Suprapubic skin (tissue), 4 donors: ENCODE results near the gene RCOR2. TPM values are rescaled to one million over a fixed set of nuclear protein-coding genes. Genes with fewer than 3 reads are reported as not detected.

Experiments used
- DNase-seq, 2 donors: peaks; one replicate each; pipeline ENCODE4 v3.0.0-alpha.2; 2019; ENCODE audit warnings: low spot score in 2 of 2
- H3K27ac ChIP-seq: fragments of 200-600 bp; sonication (generic); one replicate; pipeline ENCODE4 v1.5.1; 2019
- H3K27me3 ChIP-seq: fragments of 200-600 bp; sonication (generic); one replicate; pipeline ENCODE4 v1.5.1; 2019
- H3K36me3 ChIP-seq: fragments of 200-600 bp; sonication (generic); one replicate; pipeline ENCODE4 v1.5.1; 2019
- H3K4me1 ChIP-seq: fragments of 200-600 bp; sonication (generic); one replicate; pipeline ENCODE4 v1.5.1; 2019
- H3K4me3 ChIP-seq: fragments of 200-600 bp; sonication (generic); one replicate; pipeline ENCODE4 v1.5.1; 2019; ENCODE audit warnings: mild to moderate bottlenecking
- H3K9me3 ChIP-seq: fragments of 200-600 bp; sonication (generic); one replicate; pipeline ENCODE4 v1.5.1; 2019
- EP300 ChIP-seq: sonication (generic); formaldehyde crosslinking; IDR thresholded peaks from one replicate; pipeline ENCODE4 v1.6.1; 2017; ENCODE audit warnings: antibody characterized with exemption
- POLR2A ChIP-seq, 2 donors: fragments of 450-650 bp; IDR thresholded peaks; one replicate each; pipeline ENCODE4 v1.6.1; 2017; ENCODE audit warnings: antibody characterized with exemption in 2 of 2, mild to moderate bottlenecking in 2 of 2, moderate library complexity in 2 of 2
- POLR2AphosphoS5 ChIP-seq, 3 donors: sonication (generic); formaldehyde crosslinking; IDR thresholded peaks; one replicate each; pipeline ENCODE4 v1.6.1; 2017; ENCODE audit warnings: antibody characterized with exemption in 3 of 3
- WGBS: methylation state at CpG from one replicate; pipeline ENCODE4 v1.1.5; 2018; 5-methylcytosine and 5-hydroxymethylcytosine counted together
- total RNA-seq, 4 donors: library from RNA; depleted of rRNA; stranded (reverse); fragments of >200 nt; gene quantifications; one replicate each; pipeline ENCODE4 v1.1.0, GENCODE V29; 2016
- TF ChIP-seq, protein P1 (sequence below), 2 donors: fragments of 200-600 bp in 1 of 2; fragments of 450-650 bp in 1 of 2; sonication (generic) in 1 of 2; IDR thresholded peaks; one replicate each; pipeline ENCODE4 v1.5.1; 2016 to 2019; ENCODE audit warnings: antibody characterized with exemption in 2 of 2, mild to moderate bottlenecking in 1 of 2, moderate library complexity in 1 of 2

RCOR2 gene
- total RNA-seq, 4 donors from 2014 or later = 0.21 to 0.34 TPM; not detected in 2

DNA sequence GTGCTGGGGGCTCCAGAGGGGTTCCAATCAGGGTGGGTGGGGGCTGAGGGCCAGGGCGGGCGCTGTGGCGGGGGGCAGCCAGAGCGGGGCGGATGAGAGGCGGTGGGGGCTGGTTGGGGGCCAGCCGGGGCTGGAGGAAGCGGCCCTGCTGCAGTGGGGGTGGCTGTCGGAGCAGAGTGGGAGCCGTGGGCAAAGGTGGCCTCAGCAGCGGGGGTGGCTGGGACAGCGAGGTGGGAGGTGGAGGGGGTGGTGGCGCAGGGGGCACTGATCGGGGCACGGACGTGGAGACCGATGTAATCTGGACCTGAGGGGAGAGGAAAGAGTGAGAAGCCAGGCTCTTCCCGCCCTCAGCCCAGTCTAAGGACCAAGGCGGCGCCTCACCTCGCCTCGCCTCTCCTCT is 5.1 kb downstream of the RCOR2 start:
- Histone ChIP-seq H3K27ac (no peak overlapping the region), H3K27me3 (no peaks in the 10 kb centered on the region), H3K36me3 (peaks cover 40% of the 10 kb centered on the region), H3K9me3 (no peaks in the 10 kb centered on the region), H3K4me1 (peaks cover 33% of the 10 kb centered on the region), H3K4me3 (no peak overlapping the region)
- WGBS = 85% methylated on average over 12 of the region's 22 CpGs
- DNase-seq = no peak
- TF ChIP-seq, protein P1, sequence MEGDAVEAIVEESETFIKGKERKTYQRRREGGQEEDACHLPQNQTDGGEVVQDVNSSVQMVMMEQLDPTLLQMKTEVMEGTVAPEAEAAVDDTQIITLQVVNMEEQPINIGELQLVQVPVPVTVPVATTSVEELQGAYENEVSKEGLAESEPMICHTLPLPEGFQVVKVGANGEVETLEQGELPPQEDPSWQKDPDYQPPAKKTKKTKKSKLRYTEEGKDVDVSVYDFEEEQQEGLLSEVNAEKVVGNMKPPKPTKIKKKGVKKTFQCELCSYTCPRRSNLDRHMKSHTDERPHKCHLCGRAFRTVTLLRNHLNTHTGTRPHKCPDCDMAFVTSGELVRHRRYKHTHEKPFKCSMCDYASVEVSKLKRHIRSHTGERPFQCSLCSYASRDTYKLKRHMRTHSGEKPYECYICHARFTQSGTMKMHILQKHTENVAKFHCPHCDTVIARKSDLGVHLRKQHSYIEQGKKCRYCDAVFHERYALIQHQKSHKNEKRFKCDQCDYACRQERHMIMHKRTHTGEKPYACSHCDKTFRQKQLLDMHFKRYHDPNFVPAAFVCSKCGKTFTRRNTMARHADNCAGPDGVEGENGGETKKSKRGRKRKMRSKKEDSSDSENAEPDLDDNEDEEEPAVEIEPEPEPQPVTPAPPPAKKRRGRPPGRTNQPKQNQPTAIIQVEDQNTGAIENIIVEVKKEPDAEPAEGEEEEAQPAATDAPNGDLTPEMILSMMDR (IDR thresholded peaks at IDR 0.05) = no peak
- no peak for TF ChIP-seq POLR2AphosphoS5 (IDR thresholded peaks at IDR 0.05)
- no peak for TF ChIP-seq POLR2A (IDR thresholded peaks at IDR 0.05)
- no peak for TF ChIP-seq EP300

DNA sequence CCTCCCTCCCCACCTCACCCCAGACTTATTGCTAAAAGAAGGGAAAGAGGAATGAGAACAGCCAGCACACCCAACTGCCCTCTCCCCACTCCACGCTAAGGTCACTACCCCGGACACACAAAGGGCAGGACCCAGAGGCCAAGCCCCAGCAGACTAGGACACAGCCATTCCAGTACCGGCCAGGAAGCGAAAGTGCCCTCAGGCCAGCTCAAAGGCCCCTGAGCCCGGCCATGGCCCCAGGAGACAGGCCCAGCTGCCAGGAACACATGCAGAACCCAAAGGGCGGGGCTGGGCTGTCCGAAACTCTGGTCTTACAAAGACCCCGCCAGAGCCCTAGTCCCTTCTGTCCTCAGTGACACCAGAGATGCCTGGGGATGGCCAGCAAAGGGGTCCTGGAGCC is 5.5 kb downstream of the RCOR2 start:
- H3K27me3 ChIP-seq = no peaks in the 10 kb centered on the region
- TF ChIP-seq, protein P1 (IDR thresholded peaks at IDR 0.05) = no peak
- TF ChIP-seq EP300 (no peak), POLR2AphosphoS5 (IDR thresholded peaks at IDR 0.05) (no peak), POLR2A (IDR thresholded peaks at IDR 0.05) (no peak)
- 57% methylated on average over 4 of the region's 8 CpGs for whole genome bisulfite sequencing
- no peak for DNase-seq
- peaks cover 45% of the 10 kb centered on the region for H3K36me3 ChIP-seq
- H3K9me3 ChIP-seq = no peaks in the 10 kb centered on the region
- H3K4me1 ChIP-seq = peaks cover 30% of the 10 kb centered on the region
- H3K27ac ChIP-seq = no peak overlapping the region
- no peak overlapping the region for H3K4me3 ChIP-seq

DNA sequence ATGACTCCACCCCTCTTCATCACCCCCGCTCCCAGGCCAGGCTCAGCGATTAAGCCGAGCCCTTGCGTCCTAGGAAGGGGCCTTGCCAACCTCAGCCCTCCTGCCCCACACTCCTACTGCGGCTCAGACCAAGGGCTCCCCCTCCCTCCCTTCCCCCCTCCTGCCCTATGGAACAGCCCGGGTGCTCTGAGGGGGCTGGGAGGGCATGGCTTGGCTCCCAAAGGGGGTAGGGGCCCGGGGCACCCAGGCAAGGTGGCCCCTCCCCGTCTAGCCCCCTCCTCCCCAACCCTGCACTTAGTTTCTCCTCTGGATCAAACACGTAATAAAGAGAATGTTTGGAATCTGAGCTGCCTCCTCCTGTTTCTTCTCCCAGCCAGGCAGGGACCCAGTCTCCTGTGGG is 6.3 kb downstream of the RCOR2 start:
- H3K4me1 ChIP-seq = peaks cover 22% of the 10 kb centered on the region
- DNase-seq = no peak
- H3K36me3 ChIP-seq = peaks cover 51% of the 10 kb centered on the region
- no peak overlapping the region for H3K27ac ChIP-seq
- TF ChIP-seq POLR2AphosphoS5 (IDR thresholded peaks at IDR 0.05) (no peak), EP300 (no peak), POLR2A (IDR thresholded peaks at IDR 0.05) (no peak)
- TF ChIP-seq, protein P1 (IDR thresholded peaks at IDR 0.05) = no peak
- no peaks in the 10 kb centered on the region for H3K27me3 ChIP-seq
- WGBS = 68% methylated on average over 8 of the region's 9 CpGs
- no peaks in the 10 kb centered on the region for H3K9me3 ChIP-seq
- H3K4me3 ChIP-seq = no peak overlapping the region

DNA sequence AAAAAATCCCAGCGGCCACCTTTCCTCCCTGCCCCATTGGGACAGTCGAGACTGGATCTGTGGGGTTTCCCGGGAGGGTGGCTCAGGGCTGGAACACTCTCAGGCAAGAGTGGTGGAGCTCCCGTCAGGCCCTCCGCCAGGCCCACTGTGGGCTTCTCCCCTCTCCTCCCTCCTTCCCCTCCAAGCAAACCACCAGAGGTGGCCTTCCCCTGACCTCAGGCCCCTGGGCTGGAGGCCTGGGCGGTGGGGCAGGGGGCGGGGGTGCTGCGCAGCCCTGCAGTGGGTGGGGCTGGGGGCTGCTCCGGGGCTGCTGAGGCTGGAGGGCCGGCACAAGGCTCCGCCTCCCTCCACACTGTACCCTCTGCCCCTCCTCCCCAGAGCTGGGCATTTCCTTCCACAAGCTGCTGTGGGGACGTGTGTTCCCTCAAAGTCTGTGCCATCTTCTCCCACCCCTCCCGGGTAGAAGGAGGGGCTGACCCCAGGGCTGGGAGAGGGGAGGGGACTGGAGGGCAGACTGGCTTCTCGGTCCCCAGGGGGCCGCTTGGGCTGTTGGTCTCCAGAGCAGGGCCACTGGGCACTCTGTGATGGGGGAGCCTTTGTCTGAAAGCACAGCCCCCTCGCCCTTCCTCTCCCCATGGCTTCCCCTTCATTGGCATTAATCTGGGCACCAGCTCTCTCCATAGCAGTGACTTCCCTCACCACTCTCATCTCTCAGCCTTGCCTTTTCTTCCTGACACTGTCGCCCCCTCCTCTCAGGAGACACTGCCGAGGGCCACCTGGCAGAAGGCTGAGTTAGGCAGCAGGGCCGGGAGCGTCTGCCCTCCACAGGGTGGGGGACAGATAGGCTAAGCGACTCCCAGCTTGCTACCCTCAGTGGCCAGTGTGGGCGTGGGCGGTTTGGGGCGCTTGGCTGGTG is 7.1 kb downstream of the RCOR2 start:
- no peaks in the 10 kb centered on the region for H3K27me3 ChIP-seq
- H3K27ac ChIP-seq = no peak overlapping the region
- H3K9me3 ChIP-seq = no peaks in the 10 kb centered on the region
- H3K4me3 ChIP-seq = no peak overlapping the region
- no peak for TF ChIP-seq POLR2AphosphoS5 (IDR thresholded peaks at IDR 0.05)
- TF ChIP-seq POLR2A (IDR thresholded peaks at IDR 0.05) = no peak
- TF ChIP-seq EP300 = no peak
- TF ChIP-seq, protein P1 (IDR thresholded peaks at IDR 0.05) = no peak
- peaks cover 59% of the 10 kb centered on the region for H3K36me3 ChIP-seq
- DNase-seq = no peak
- WGBS = 72% methylated on average over 17 of the region's 24 CpGs
- peaks cover 18% of the 10 kb centered on the region for H3K4me1 ChIP-seq

DNA sequence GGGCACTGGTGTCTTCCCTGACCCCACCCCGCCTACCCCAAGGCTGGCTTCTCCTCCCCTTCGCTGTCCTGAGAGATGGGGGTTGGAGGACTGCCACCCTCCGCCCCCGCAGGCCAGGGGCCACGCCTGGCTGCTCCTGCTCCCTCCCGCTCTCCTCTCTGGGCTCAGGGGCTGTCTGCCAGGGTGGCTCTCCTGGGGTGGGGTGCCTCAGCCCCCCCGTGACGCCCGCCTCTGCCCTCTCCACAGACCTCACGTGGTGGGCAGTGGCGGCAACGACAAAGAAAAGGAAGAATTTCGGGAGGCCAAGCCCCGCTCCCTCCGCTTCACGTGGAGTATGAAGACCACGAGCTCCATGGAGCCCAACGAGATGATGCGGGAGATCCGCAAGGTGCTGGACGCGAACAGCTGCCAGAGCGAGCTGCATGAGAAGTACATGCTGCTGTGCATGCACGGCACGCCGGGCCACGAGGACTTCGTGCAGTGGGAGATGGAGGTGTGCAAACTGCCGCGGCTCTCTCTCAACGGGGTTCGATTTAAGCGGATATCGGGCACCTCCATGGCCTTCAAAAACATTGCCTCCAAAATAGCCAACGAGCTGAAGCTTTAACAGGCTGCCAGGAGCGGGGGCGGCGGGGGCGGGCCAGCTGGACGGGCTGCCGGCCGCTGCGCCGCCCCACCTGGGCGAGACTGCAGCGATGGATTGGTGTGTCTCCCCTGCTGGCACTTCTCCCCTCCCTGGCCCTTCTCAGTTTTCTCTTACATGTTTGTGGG is 8.1 kb downstream of the RCOR2 start:
- H3K27ac ChIP-seq = no peak overlapping the region
- WGBS = 92% methylated on average over 24 of the region's 46 CpGs
- no peaks in the 10 kb centered on the region for H3K27me3 ChIP-seq
- no peak for DNase-seq
- H3K4me3 ChIP-seq = no peak overlapping the region
- H3K9me3 ChIP-seq = no peaks in the 10 kb centered on the region
- H3K36me3 ChIP-seq = peaks cover 70% of the 10 kb centered on the region
- H3K4me1 ChIP-seq = peaks cover 18% of the 10 kb centered on the region
- TF ChIP-seq EP300 = no peak
- no peak for TF ChIP-seq POLR2A (IDR thresholded peaks at IDR 0.05)
- TF ChIP-seq, protein P1 (IDR thresholded peaks at IDR 0.05) = no peak
- TF ChIP-seq POLR2AphosphoS5 (IDR thresholded peaks at IDR 0.05) = no peak
